ENCODE measurements around the gene NMS. TPM values are rescaled to one million over a fixed set of nuclear protein-coding genes. Genes with fewer than 3 reads are reported as not detected.

The NMS gene
- total and polyA plus RNA-seq, 2 of the 8 experiments (the other 6 are each of a cell fraction or from before 2014, with no cell fraction given) = not detected

DNA sequence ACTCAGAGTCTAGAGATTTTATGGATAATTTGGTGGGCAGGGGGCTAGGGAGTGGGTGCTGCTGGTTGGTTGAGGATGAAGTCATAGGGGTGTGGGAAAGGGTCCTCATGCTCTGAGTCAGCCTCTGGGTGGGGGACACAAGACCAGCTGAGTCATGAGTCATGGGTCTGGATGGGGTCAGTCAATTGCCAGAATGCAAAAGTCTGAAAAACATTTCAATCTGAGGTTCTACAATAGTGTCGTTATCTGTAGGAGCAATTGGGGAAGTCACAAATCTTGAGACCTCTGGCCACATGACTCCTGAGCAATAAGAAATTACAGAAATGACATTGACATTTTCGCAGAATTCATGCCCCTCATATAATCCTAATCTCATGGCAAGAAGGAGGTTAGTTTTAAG is 15.1 kb downstream of the NMS start:
- H3K27me3 ChIP-seq (replicated peaks in 1 of 4; ENCODE audit: control insufficient read depth in 3 of 4, extremely low read depth in 1 of 4, insufficient read depth in 3 of 4, low read length in 3 of 4) = no peaks in the 10 kb centered on the region
- no peak for FAIRE-seq
- H3K79me2 ChIP-seq (ENCODE audit: control insufficient read depth in 1 of 2, insufficient read depth in 2 of 2, low read length in 2 of 2) = no peaks in the 10 kb centered on the region
- no peak overlapping the region for H3K23ac ChIP-seq (ENCODE audit: insufficient read length)
- no peak overlapping the region for H2BK12ac ChIP-seq (ENCODE audit: low read depth, low read length)
- no peak overlapping the region for H2BK5ac ChIP-seq (ENCODE audit: low read depth, low read length)
- H2AFZ ChIP-seq (ENCODE audit: low read length) = no peak overlapping the region
- no peaks in the 10 kb centered on the region for H4K20me1 ChIP-seq (replicated peaks in 1 of 2; ENCODE audit: control insufficient read depth in 1 of 2, insufficient read depth in 2 of 2, low read length in 2 of 2)
- no peak overlapping the region for H3K56ac ChIP-seq (replicated peaks; ENCODE audit: insufficient read length, low read depth, low read length)
- H3K36me3 ChIP-seq (ENCODE audit: control insufficient read depth in 2 of 4, insufficient read depth in 4 of 4, low read length in 3 of 4) = no peaks in the 10 kb centered on the region
- no peak overlapping the region for H3K4me2 ChIP-seq (ENCODE audit: insufficient read depth in 1 of 2, low read depth in 2 of 2, low read length in 2 of 2)
- H3K18ac ChIP-seq (ENCODE audit: extremely low read depth, low read length) = no peak overlapping the region
- H3K9ac ChIP-seq (replicated peaks in 1 of 4; ENCODE audit: extremely low read depth in 1 of 4, low read depth in 3 of 4, low read length in 3 of 4) = no peak overlapping the region
- no peak overlapping the region for H2BK120ac ChIP-seq (replicated peaks; ENCODE audit: low read depth, low read length)
- no peak overlapping the region for H4K91ac ChIP-seq (replicated peaks; ENCODE audit: insufficient read length, low read length)
- POLR2A ChIA-PET (ENCODE audit: partially characterized antibody) = no interaction called here
- no peak overlapping the region for H2BK15ac ChIP-seq (ENCODE audit: low read length)
- H4K5ac ChIP-seq (ENCODE audit: insufficient read length, low read depth, low read length) = no peak overlapping the region
- H3K4ac ChIP-seq (replicated peaks; ENCODE audit: insufficient read length, low read depth, low read length) = no peak overlapping the region
- no peak for TF ChIP-seq CTBP2 (IDR thresholded peaks at IDR 0.05; ENCODE audit: borderline replicate concordance, insufficient read depth, insufficient read length, low read length)
- TF ChIP-seq JUND (IDR thresholded peaks at IDR 0.05; ENCODE audit: low read length) = no peak
- TF ChIP-seq EGR1 (IDR thresholded peaks at IDR 0.05; ENCODE audit: borderline replicate concordance, low read depth, low read length) = no peak
- no peak for TF ChIP-seq CBX8 (IDR thresholded peaks at IDR 0.05; ENCODE audit: borderline replicate concordance, low read depth, low read length)
- no peak for TF ChIP-seq SP1 (IDR thresholded peaks at IDR 0.05; ENCODE audit: low read depth, low read length)
- no peaks in the 10 kb centered on the region for H3K4me1 ChIP-seq (replicated peaks in 1 of 4; ENCODE audit: control insufficient read depth in 3 of 4, insufficient read depth in 4 of 4, low read length in 3 of 4)
- no peak overlapping the region for H2BK20ac ChIP-seq (ENCODE audit: low read length)
- no peak overlapping the region for H3K14ac ChIP-seq (ENCODE audit: insufficient read length)
- no peaks in the 10 kb centered on the region for H3K79me1 ChIP-seq (ENCODE audit: low read depth, low read length)
- H3K27ac ChIP-seq (ENCODE audit: low read depth, low read length) = no peak overlapping the region
- H2AK5ac ChIP-seq (ENCODE audit: low read depth, low read length) = no peak overlapping the region
- no peak overlapping the region for H3K4me3 ChIP-seq (ENCODE audit: extremely low read depth in 1 of 4, insufficient read depth in 2 of 4, low read depth in 3 of 4, low read length in 4 of 4)
- no peak for DNase-seq (ENCODE audit: low read depth in 1 of 2, low spot score in 2 of 2)
- no peaks in the 10 kb centered on the region for H3K23me2 ChIP-seq (ENCODE audit: low read depth, low read length)
- no peaks in the 10 kb centered on the region for H3K9me3 ChIP-seq (ENCODE audit: insufficient read depth in 2 of 2, low read depth in 1 of 2, low read length in 1 of 2)
- H4K8ac ChIP-seq (ENCODE audit: extremely low read depth, insufficient read depth, low read length) = no peak overlapping the region
- WGBS, 2 experiments (ENCODE audit: extremely low coverage in 1 of 2, insufficient coverage in 1 of 2, insufficient read length in 1 of 2, insufficient replicate concordance in 2 of 2, low coverage in 1 of 2, low lambda C conversion rate in 2 of 2, missing lambda C conversion rate in 1 of 2) = 95% methylated on average over 2 of the region's 2 CpGs; no CpG with 5 or more reads in 1 of the 2 experiments
- CTCF ChIA-PET (ENCODE audit: partially characterized antibody) = no interaction called here

Data from H1 (cell line).